SK-N-SH treated with all-trans-retinoic acid at 6 μM for 48 hours (cell line): ENCODE results near the gene BCAR1.

ENCODE experiments used
- ATAC-seq: fragments of 200-7000 bp; cut with Tn5 transposase; 3 replicates; pipeline ENCODE4 v1.9.1; 2020; ENCODE audit warnings: mild to moderate bottlenecking, moderate library complexity
- ARNTL ChIP-seq: fragments of 450-650 bp; formaldehyde crosslinking; IDR thresholded peaks from 2 replicates; pipeline ENCODE4 v1.5.0; 2020; ENCODE audit warnings: low read depth, mild to moderate bottlenecking, moderate library complexity, borderline replicate concordance
- BACH2 ChIP-seq: fragments of 250-450 bp; sonication (Bioruptor Pico); IDR thresholded peaks from 2 replicates; pipeline ENCODE4 v1.9.0; 2021; ENCODE audit warnings: mild to moderate bottlenecking, borderline replicate concordance
- CSDC2 ChIP-seq: fragments of 250-450 bp; sonication (Bioruptor Pico); IDR thresholded peaks from 2 replicates; pipeline ENCODE4 v1.5.0; 2020; ENCODE audit warnings: mild to moderate bottlenecking, moderate library complexity
- CSRNP3 ChIP-seq: fragments of 250-450 bp; sonication (Bioruptor Pico); IDR thresholded peaks from 2 replicates; pipeline ENCODE4 v1.5.1; 2021; ENCODE audit warnings: mild to moderate bottlenecking, moderate library complexity
- ESRRG ChIP-seq: fragments of 250-450 bp; sonication (Bioruptor Pico); IDR thresholded peaks from 2 replicates; pipeline ENCODE4 v1.6.1; 2021; ENCODE audit warnings: mild to moderate bottlenecking
- GLIS3 ChIP-seq: fragments of 250-450 bp; sonication (Bioruptor Pico); IDR thresholded peaks from 2 replicates; pipeline ENCODE4 v1.5.0; 2020; ENCODE audit warnings: mild to moderate bottlenecking, moderate library complexity
- OSR1 ChIP-seq: fragments of 250-450 bp; sonication (Bioruptor Pico); IDR thresholded peaks from 2 replicates; pipeline ENCODE4 v1.8.0; 2022; ENCODE audit warnings: moderate library complexity, mild to moderate bottlenecking, inconsistent platforms
- PATZ1 ChIP-seq: fragments of 250-450 bp; sonication (Bioruptor Pico); IDR thresholded peaks from 2 replicates; pipeline ENCODE4 v1.8.0; 2020; ENCODE audit warnings: mild to moderate bottlenecking, moderate library complexity, borderline replicate concordance
- PPARA ChIP-seq: fragments of 250-450 bp; sonication (Bioruptor Pico); IDR thresholded peaks from 2 replicates; pipeline ENCODE4 v1.5.0; 2020; ENCODE audit warnings: mild to moderate bottlenecking, borderline replicate concordance
- RARB ChIP-seq: fragments of 250-450 bp; sonication (Bioruptor Pico); IDR thresholded peaks from 2 replicates; pipeline ENCODE4 v1.8.0; 2021; ENCODE audit warnings: mild to moderate bottlenecking, moderate library complexity
- SNAI2 ChIP-seq: fragments of 250-450 bp; sonication (Bioruptor Pico); IDR thresholded peaks from 2 replicates; pipeline ENCODE4 v1.5.0; 2020; ENCODE audit warnings: mild to moderate bottlenecking, moderate library complexity
- TCF4 ChIP-seq: fragments of 250-450 bp; sonication (Bioruptor Pico); IDR thresholded peaks from 2 replicates; pipeline ENCODE4 v1.8.0; 2021; ENCODE audit warnings: mild to moderate bottlenecking, moderate library complexity, borderline replicate concordance
- TOX ChIP-seq: fragments of 250-450 bp; sonication (Bioruptor Pico); IDR thresholded peaks from 2 replicates; pipeline ENCODE4 v1.8.0; 2021; ENCODE audit warnings: mild to moderate bottlenecking, moderate library complexity, borderline replicate concordance
- ZC3H10 ChIP-seq: fragments of 250-450 bp; sonication (Bioruptor Pico); IDR thresholded peaks from 2 replicates; pipeline ENCODE4 v1.5.1; 2021; ENCODE audit warnings: mild to moderate bottlenecking, moderate library complexity
- ZFP3 ChIP-seq: fragments of 250-450 bp; sonication (Bioruptor Pico); IDR thresholded peaks from 2 replicates; pipeline ENCODE4 v1.5.0; 2020; ENCODE audit warnings: mild to moderate bottlenecking, moderate library complexity
- ZFP30 ChIP-seq: fragments of 450-650 bp; formaldehyde crosslinking; IDR thresholded peaks from 2 replicates; pipeline ENCODE4 v1.5.0; 2022; ENCODE audit warnings: mild to moderate bottlenecking, moderate library complexity
- ZNF565 ChIP-seq: fragments of 450-650 bp; formaldehyde crosslinking; conservative IDR thresholded peaks from 2 replicates; pipeline ENCODE4 v1.5.0; 2020; ENCODE audit warnings: low read depth, mild to moderate bottlenecking, moderate library complexity
- ZNF70 ChIP-seq: fragments of 450-650 bp; formaldehyde crosslinking; IDR thresholded peaks from 2 replicates; pipeline ENCODE4 v1.5.0; 2020; ENCODE audit warnings: mild to moderate bottlenecking, moderate library complexity
- ZNF8 ChIP-seq: fragments of 450-650 bp; formaldehyde crosslinking; IDR thresholded peaks from 2 replicates; pipeline ENCODE4 v1.5.0; 2020; ENCODE audit warnings: mild to moderate bottlenecking, moderate library complexity
- TF ChIP-seq, protein P1 (sequence below): fragments of 250-450 bp; sonication (Bioruptor Pico); IDR thresholded peaks from 2 replicates; pipeline ENCODE4 v1.5.0; 2020; ENCODE audit warnings: mild to moderate bottlenecking, moderate library complexity
- TF ChIP-seq, protein P2 (sequence below): fragments of 250-450 bp; sonication (Bioruptor Pico); IDR thresholded peaks from 2 replicates; pipeline ENCODE4 v1.5.1; 2020; ENCODE audit warnings: low read depth, mild to moderate bottlenecking, moderate library complexity

The BCAR1 gene

GRCh38 chr16:75289189-75289588, 37.8 kb upstream of the BCAR1 start:
- ATAC-seq = peak; percentile 68
- TF ChIP-seq CSDC2 (CRISPR knock-in tag) (no peak), PPARA (CRISPR knock-in tag) (no peak), GLIS3 (CRISPR knock-in tag) (no peak), TCF4 (CRISPR knock-in tag) (no peak), SNAI2 (CRISPR knock-in tag) (no peak), ZNF70 (CRISPR knock-in tag) (no peak), ZNF8 (no peak), OSR1 (CRISPR knock-in tag) (no peak)

DNA sequence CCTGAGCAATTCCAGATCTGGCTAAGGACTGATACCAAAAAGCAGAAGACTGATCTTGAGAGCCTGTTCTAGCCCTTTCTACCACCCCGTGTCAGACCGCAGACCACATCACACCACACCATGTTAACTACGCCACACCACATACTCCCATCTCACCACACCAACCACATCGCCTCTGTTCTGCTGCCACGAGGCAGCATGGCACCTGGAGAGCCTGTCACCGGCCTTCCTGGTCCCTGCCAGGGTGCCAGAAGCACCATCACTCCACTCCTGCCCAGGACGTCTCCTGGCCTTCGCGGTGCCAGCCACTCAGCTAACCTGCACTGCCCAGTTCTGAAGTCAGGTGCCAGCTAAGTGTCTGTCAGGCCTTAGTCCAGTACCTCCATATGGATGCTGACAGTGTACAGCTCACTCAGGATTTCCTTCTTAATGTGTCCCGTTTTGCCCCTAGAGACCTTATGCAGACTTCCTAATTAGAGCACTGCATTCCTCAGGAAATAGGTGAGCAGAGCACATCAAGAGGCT, 37.2 kb upstream of the BCAR1 start:
- ATAC-seq = peak; percentile 18; the same call in 1 of the 3 replicates
- no peak for TF ChIP-seq ZNF565 (CRISPR knock-in tag)
- TF ChIP-seq ZNF8 = no peak
- TF ChIP-seq ZFP30 (CRISPR knock-in tag) = no peak
- TF ChIP-seq CSDC2 (CRISPR knock-in tag) = no peak
- TF ChIP-seq GLIS3 (CRISPR knock-in tag) = no peak
- TF ChIP-seq OSR1 (CRISPR knock-in tag) = no peak
- TF ChIP-seq ESRRG (CRISPR knock-in tag) = no peak
- no peak for TF ChIP-seq BACH2 (CRISPR knock-in tag)
- TF ChIP-seq ZNF70 (CRISPR knock-in tag) = no peak
- TF ChIP-seq ARNTL = no peak
- TF ChIP-seq, protein P1, sequence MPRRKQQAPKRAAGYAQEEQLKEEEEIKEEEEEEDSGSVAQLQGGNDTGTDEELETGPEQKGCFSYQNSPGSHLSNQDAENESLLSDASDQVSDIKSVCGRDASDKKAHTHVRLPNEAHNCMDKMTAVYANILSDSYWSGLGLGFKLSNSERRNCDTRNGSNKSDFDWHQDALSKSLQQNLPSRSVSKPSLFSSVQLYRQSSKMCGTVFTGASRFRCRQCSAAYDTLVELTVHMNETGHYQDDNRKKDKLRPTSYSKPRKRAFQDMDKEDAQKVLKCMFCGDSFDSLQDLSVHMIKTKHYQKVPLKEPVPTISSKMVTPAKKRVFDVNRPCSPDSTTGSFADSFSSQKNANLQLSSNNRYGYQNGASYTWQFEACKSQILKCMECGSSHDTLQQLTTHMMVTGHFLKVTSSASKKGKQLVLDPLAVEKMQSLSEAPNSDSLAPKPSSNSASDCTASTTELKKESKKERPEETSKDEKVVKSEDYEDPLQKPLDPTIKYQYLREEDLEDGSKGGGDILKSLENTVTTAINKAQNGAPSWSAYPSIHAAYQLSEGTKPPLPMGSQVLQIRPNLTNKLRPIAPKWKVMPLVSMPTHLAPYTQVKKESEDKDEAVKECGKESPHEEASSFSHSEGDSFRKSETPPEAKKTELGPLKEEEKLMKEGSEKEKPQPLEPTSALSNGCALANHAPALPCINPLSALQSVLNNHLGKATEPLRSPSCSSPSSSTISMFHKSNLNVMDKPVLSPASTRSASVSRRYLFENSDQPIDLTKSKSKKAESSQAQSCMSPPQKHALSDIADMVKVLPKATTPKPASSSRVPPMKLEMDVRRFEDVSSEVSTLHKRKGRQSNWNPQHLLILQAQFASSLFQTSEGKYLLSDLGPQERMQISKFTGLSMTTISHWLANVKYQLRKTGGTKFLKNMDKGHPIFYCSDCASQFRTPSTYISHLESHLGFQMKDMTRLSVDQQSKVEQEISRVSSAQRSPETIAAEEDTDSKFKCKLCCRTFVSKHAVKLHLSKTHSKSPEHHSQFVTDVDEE = no peak
- no peak for TF ChIP-seq TOX (CRISPR knock-in tag)
- no peak for TF ChIP-seq ZC3H10 (CRISPR knock-in tag)
- TF ChIP-seq, protein P2, sequence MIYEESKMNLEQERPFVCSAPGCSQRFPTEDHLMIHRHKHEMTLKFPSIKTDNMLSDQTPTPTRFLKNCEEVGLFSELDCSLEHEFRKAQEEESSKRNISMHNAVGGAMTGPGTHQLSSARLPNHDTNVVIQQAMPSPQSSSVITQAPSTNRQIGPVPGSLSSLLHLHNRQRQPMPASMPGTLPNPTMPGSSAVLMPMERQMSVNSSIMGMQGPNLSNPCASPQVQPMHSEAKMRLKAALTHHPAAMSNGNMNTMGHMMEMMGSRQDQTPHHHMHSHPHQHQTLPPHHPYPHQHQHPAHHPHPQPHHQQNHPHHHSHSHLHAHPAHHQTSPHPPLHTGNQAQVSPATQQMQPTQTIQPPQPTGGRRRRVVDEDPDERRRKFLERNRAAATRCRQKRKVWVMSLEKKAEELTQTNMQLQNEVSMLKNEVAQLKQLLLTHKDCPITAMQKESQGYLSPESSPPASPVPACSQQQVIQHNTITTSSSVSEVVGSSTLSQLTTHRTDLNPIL = no peak
- TF ChIP-seq ZFP3 = no peak
- TF ChIP-seq PPARA (CRISPR knock-in tag) = no peak
- TF ChIP-seq RARB = no peak

DNA sequence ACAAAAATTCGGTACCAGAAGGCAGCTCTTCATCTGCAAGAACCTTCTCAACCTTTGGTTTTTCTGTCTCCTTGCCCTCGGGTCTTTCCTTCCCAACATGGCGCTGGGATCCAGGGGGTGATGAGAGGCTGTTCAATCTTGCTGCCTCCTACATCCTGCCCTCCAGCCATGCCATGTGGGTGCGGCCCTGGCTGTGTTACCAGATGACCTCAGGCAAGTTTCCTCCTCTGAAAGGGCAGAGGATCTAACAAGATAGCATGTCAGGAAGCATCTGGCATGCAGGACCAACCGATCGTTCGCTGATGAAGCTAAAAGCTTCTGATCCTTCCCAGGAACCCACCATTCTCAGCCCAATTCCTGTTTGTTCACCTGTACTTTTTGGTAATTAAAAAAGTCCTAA, 36.8 kb upstream of the BCAR1 start:
- TF ChIP-seq PATZ1 (CRISPR knock-in tag) = no peak
- TF ChIP-seq, all 23 proteins: peak for 0
- ATAC-seq = no peak

DNA sequence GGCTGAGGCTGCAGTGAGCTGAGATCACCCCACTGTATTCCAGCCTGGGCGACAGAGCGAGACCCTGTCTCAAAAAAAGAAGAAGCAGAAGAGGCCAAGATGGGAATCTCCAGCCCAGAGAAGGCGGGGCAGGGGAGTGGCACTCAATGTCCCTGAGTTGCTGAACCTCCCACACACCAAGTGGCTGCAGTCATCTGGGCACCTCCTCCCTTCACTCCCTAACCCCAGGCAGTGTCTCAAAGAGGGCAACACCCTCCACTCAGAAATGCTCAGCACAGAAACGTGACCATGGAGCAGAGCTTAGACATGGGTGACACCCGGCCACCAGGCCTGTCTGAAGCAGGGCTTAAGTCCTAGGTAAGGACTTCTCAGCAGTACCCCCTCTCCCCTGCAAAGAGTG, 36.3 kb upstream of the BCAR1 start:
- no peak for TF ChIP-seq PPARA (CRISPR knock-in tag)
- TF ChIP-seq, protein P1 = no peak
- TF ChIP-seq RARB = no peak
- no peak for TF ChIP-seq SNAI2 (CRISPR knock-in tag)
- no peak for TF ChIP-seq ZC3H10 (CRISPR knock-in tag)
- TF ChIP-seq ZNF70 (CRISPR knock-in tag) = no peak
- TF ChIP-seq BACH2 (CRISPR knock-in tag) = no peak
- no peak for TF ChIP-seq OSR1 (CRISPR knock-in tag)
- no peak for TF ChIP-seq CSRNP3
- TF ChIP-seq ZFP30 (CRISPR knock-in tag) = no peak
- TF ChIP-seq CSDC2 (CRISPR knock-in tag) = no peak
- no peak for ATAC-seq
